Immature natural killer cell (primary cell): ENCODE measurements around the gene ARFRP1. TPM values are rescaled to one million over a fixed set of nuclear protein-coding genes. Genes with fewer than 3 reads are reported as not detected.

Source experiments
- DNase-seq, 3 donors: peaks; one replicate each; pipeline ENCODE4 v3.0.0; 2022; ENCODE audit warnings: mixed read lengths in 1 of 3
- H3K27ac Mint-ChIP-seq, 6 donors: one replicate each; pipeline ENCODE4 v1.8.0; 2020; ENCODE audit warnings: mixed read lengths in 6 of 6, mild to moderate bottlenecking in 5 of 6, inconsistent platforms in 4 of 6, moderate library complexity in 3 of 6
- H3K27me3 Mint-ChIP-seq, 3 donors: one replicate each; pipeline ENCODE4 v1.8.0; 2020 to 2021; ENCODE audit warnings: low read depth in 3 of 3, mild to moderate bottlenecking in 3 of 3, mixed read lengths in 3 of 3, moderate library complexity in 3 of 3, inconsistent platforms in 1 of 3
- H3K36me3 Mint-ChIP-seq, 3 donors: one replicate each; pipeline ENCODE4 v1.8.0; 2020; ENCODE audit warnings: mixed read lengths in 3 of 3, inconsistent platforms in 2 of 3, mild to moderate bottlenecking in 2 of 3
- H3K4me1 Mint-ChIP-seq, 2 donors: one replicate each; pipeline ENCODE4 v1.8.0; 2020; ENCODE audit warnings: inconsistent platforms in 2 of 2, mild to moderate bottlenecking in 2 of 2, mixed read lengths in 2 of 2, moderate library complexity in 1 of 2
- H3K4me3 Mint-ChIP-seq, 5 donors: one replicate each; pipeline ENCODE4 v1.8.0; 2020; ENCODE audit warnings: mild to moderate bottlenecking in 5 of 5, mixed read lengths in 5 of 5, inconsistent platforms in 3 of 5, moderate library complexity in 3 of 5
- H3K9me3 Mint-ChIP-seq, 6 donors: one replicate each; pipeline ENCODE4 v1.8.0; 2020; ENCODE audit warnings: mild to moderate bottlenecking in 6 of 6, mixed read lengths in 6 of 6, inconsistent platforms in 4 of 6, moderate library complexity in 3 of 6
- polyA plus RNA-seq, 3 donors: library from polyadenylated mRNA; unstranded; fragments of 300-500 nt; fragmentation: Illumina TruSeq; gene quantifications; one replicate each; pipeline ENCODE4 v1.2.3, GENCODE V29; 2021

Gene ARFRP1
- polyA plus RNA-seq, 3 donors from 2014 or later, result 43.0 to 72.7 (median 54.3) TPM

- peaks cover 0 to 4% (median 3%) of the 10 kb centered on the region in 3 donors for H3K36me3 Mint-ChIP-seq
- peak overlapping the region; percentile 42 to 63 (median 57) for H3K4me3 Mint-ChIP-seq
- H3K27ac Mint-ChIP-seq, result no peak overlapping the region
- peaks cover 12 to 13% of the 10 kb centered on the region in 2 donors for H3K4me1 Mint-ChIP-seq
- peaks cover 0 to 9% (median 6%) of the 10 kb centered on the region in 3 donors for H3K27me3 Mint-ChIP-seq
- H3K9me3 Mint-ChIP-seq, result no peaks in the 10 kb centered on the region
- DNase-seq, result peak; percentile 38 to 48 (median 42)
These were observed 33.0 kb upstream of the ARFRP1 start for GRCh38 chr20:63740627-63741353.

DNA sequence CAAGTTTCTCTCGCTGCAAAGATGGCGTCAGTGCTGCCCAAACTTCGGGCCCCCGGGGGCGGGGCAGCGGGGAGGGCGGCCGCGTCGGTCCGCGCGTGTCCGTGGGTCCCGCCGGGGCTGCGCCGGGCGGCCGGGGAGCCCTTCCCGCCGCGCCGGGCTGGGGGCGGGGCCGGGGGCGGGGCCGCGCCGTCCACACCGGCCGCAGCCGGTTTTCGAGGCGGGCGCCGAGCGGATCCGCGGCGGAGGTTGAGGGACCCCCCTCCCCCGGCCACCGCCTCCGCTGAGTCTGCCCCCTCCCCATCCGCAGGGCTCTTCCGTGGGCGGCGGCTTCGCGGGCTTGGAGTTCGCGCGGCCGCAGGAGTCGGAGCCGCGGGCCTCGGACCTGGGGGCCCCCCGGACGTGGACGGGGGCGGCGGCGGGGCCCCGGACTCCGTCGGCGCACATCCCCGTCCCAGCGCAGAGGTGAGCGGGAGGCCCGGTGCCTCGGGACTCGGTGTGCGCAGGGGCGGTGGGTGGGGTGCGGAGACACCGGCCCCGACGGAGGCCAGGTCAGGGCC is 32.4 kb upstream of the ARFRP1 start:
- Mint-ChIP-seq H3K4me3 (peak overlapping the region in 4 of 5 donors; percentile 47 to 63 (median 54)), H3K36me3 (peaks cover 0 to 4% (median 3%) of the 10 kb centered on the region in 3 donors), H3K27me3 (peaks cover 0 to 9% (median 6%) of the 10 kb centered on the region in 3 donors), H3K9me3 (no peaks in the 10 kb centered on the region), H3K4me1 (peaks cover 14 to 18% of the 10 kb centered on the region in 2 donors), H3K27ac (no peak overlapping the region)
- peak; percentile 49 to 67 (median 55) for DNase-seq

GRCh38 chr20:63739130-63740069 is 31.6 kb upstream of the ARFRP1 start, which contains the start of gene SLC2A4RG:
TSS of gene SLC2A4RG (plus strand) at chr20:63739776. CDS start at chr20:63739913, 137 bp downstream.
- H3K4me1 Mint-ChIP-seq, result peaks cover 14 to 18% of the 10 kb centered on the region in 2 donors
- H3K27ac Mint-ChIP-seq, result no peak within 1 kb of the TSS
- peak; percentile 63 to 70 (median 68) for DNase-seq
- peaks cover 0 to 9% (median 6%) of the 10 kb centered on the region in 3 donors for H3K27me3 Mint-ChIP-seq
- peak within 1 kb of the TSS; percentile 35 to 70 (median 60) for H3K4me3 Mint-ChIP-seq
- H3K36me3 Mint-ChIP-seq, result peaks cover 0 to 4% (median 3%) of the 10 kb centered on the region in 3 donors
- H3K9me3 Mint-ChIP-seq, result no peaks in the 10 kb centered on the region

- DNase-seq, result peak in 2 of 3 donors; percentile 36 to 47
- H3K4me1 Mint-ChIP-seq, result peaks cover 14 to 23% of the 10 kb centered on the region in 2 donors
- peaks cover 2 to 9% (median 6%) of the 10 kb centered on the region in 3 donors for H3K27me3 Mint-ChIP-seq
- no peak overlapping the region for H3K27ac Mint-ChIP-seq
- H3K4me3 Mint-ChIP-seq, result peak overlapping the region; percentile 35 to 70 (median 45)
- no peaks in the 10 kb centered on the region for H3K9me3 Mint-ChIP-seq
- H3K36me3 Mint-ChIP-seq, result peaks cover 2 to 9% (median 5%) of the 10 kb centered on the region in 3 donors
These were observed 30.9 kb upstream of the ARFRP1 start for GRCh38 chr20:63738687-63739129.

GRCh38 chr20:63737945-63738686 is 30.3 kb upstream of the ARFRP1 start:
- Mint-ChIP-seq H3K4me3 (peak overlapping the region; percentile 35 to 70 (median 45)), H3K27me3 (peaks cover 2 to 9% (median 6%) of the 10 kb centered on the region in 3 donors), H3K27ac (no peak overlapping the region), H3K9me3 (no peaks in the 10 kb centered on the region), H3K4me1 (peaks cover 14 to 24% of the 10 kb centered on the region in 2 donors), H3K36me3 (peaks cover 0 to 12% (median 6%) of the 10 kb centered on the region in 3 donors)
- peak; percentile 21 to 47 (median 30) for DNase-seq

DNA sequence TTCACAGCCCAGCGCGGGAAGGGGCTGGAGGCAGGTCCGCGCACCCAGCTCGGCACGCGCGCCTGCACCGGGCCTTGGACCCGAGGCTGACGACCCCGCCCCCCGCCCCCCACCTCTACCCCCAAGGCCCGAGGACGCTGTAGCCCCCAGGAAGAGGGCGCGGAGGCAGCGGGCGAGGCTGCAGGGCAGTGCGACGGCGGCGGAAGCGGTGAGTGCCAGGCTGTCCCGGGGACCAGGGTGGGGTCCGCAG is 29.8 kb upstream of the ARFRP1 start:
- H3K27ac Mint-ChIP-seq, result no peak overlapping the region
- H3K4me1 Mint-ChIP-seq, result peaks cover 14 to 24% of the 10 kb centered on the region in 2 donors
- peak overlapping the region; percentile 83 to 91 (median 90) for H3K4me3 Mint-ChIP-seq
- no peak for DNase-seq
- H3K36me3 Mint-ChIP-seq, result peaks cover 0 to 12% (median 6%) of the 10 kb centered on the region in 3 donors
- peaks cover 2 to 9% (median 6%) of the 10 kb centered on the region in 3 donors for H3K27me3 Mint-ChIP-seq
- H3K9me3 Mint-ChIP-seq, result no peaks in the 10 kb centered on the region

GRCh38 chr20:63736893-63737694 is 29.3 kb upstream of the ARFRP1 start:
- Mint-ChIP-seq H3K9me3 (no peaks in the 10 kb centered on the region), H3K4me3 (peak overlapping the region; percentile 83 to 91 (median 90)), H3K27ac (peak overlapping the region; percentile 89 to 94 (median 92)), H3K4me1 (peaks cover 14 to 24% of the 10 kb centered on the region in 2 donors), H3K36me3 (peaks cover 0 to 12% (median 6%) of the 10 kb centered on the region in 3 donors), H3K27me3 (peaks cover 2 to 9% (median 6%) of the 10 kb centered on the region in 3 donors)
- peak; percentile 62 to 69 (median 63) for DNase-seq

DNA sequence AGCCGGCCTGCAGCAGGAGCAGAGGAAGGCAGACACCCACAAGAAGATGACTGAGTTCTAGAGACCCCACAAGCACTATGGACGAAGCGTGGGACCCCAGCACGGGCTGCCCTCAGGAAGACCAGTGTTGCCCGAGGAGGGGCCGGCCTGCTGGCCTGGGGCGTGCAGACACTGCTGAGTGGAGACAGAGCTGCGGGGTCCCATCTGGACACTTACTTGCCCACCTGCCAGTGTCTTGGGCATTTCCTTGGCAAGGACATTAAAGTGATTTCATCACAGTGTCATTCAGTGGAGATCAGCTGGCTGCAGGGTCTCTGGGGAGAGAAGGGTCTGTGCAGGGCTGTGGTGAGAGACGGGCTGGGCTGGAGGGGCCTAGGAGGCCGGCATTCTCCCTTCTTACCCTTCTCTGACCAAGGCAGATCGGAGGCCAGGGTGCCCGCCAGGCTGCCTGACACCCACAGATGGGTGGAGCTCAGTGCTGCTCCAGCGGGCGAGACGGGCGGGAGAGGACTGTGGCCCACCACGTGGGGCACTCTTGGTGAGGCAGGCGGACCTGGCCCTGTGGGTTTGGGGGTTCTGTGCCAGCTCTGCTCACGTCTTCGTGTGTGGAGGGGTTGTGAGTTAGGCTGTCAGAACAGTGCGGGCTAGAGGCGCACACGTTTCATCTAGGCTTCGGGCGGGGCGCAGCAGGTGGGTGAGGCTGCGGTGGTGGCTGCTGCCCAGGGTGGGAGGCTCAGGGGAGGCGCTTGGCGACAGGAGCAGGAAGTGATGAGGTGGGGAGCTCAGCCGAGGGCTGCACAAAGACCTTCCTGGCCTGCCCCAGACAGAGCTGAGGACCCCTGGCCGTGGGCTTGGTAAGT is 28.3 kb upstream of the ARFRP1 start, which contains the start of gene LIME1:
Gene LIME1, plus strand, starts transcription at position 806 of the 860 bp plus-strand sequence. CDS start 886 bp downstream, outside the sequence.
- Mint-ChIP-seq H3K27me3 (peaks cover 2 to 9% (median 6%) of the 10 kb centered on the region in 3 donors), H3K9me3 (no peaks in the 10 kb centered on the region), H3K36me3 (peaks cover 0 to 12% (median 6%) of the 10 kb centered on the region in 3 donors), H3K27ac (peak within 1 kb of the TSS; percentile 89 to 94 (median 92)), H3K4me3 (peak within 1 kb of the TSS; percentile 83 to 91 (median 90)), H3K4me1 (peaks cover 14 to 24% of the 10 kb centered on the region in 2 donors)
- peak; percentile 85 to 89 (median 88) for DNase-seq

DNA sequence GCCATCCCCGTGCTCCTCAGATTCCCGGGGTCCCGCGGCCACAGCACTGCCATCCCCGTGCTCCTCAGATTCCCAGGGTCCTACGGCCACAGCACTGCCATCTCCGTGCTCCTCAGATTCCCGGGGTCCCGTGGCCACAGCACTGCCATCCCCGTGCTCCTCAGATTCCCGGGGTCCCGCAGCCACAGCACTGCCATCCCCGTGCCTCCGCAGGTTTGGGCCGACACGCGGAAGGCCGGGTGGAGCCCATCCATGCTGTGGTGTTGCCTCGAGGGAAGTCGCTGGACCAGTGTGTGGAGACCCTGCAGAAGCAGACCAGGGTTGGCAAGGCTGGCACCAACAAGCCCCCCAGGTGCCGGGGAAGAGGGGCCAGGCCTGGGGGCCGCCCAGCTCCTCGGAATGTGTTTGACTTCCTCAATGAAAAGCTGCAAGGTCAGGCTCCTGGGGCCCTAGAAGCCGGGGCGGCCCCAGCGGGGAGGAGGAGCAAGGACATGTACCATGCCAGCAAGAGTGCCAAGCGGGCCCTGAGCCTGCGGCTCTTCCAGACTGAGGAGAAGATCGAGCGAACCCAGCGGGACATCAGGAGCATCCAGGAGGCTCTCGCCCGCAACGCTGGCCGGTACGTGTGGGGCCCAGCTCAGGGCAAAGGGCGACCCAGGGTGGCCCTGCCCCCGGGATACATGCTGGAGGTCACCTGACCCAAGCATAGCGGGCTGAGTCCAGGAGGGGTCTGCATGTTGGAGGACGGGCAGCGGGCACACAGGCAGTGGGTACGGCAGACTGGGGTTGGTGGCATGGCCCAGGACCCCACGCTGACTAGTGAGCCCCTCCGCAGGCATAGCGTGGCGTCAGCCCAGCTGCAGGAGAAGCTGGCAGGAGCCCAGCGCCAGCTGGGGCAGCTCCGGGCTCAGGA is 27.4 kb upstream of the ARFRP1 start:
- no peak for DNase-seq
- Mint-ChIP-seq H3K9me3 (no peaks in the 10 kb centered on the region), H3K4me3 (peak overlapping the region in 3 of 5 donors; percentile 12 to 90 (median 45)), H3K36me3 (peaks cover 0 to 12% (median 6%) of the 10 kb centered on the region in 3 donors), H3K27ac (peak overlapping the region in 2 of 6 donors; percentile 70 to 92), H3K4me1 (peaks cover 14 to 24% of the 10 kb centered on the region in 2 donors), H3K27me3 (peaks cover 2 to 9% (median 6%) of the 10 kb centered on the region in 3 donors)

- peak overlapping the region in 2 of 6 donors; percentile 20 to 67 for H3K27ac Mint-ChIP-seq
- no peaks in the 10 kb centered on the region for H3K9me3 Mint-ChIP-seq
- peaks cover 2 to 11% (median 9%) of the 10 kb centered on the region in 3 donors for H3K27me3 Mint-ChIP-seq
- no peak for DNase-seq
- H3K4me3 Mint-ChIP-seq, result no peak overlapping the region
- peaks cover 0 to 15% (median 6%) of the 10 kb centered on the region in 3 donors for H3K36me3 Mint-ChIP-seq
- peaks cover 14 to 24% of the 10 kb centered on the region in 2 donors for H3K4me1 Mint-ChIP-seq
These were observed 26.6 kb upstream of the ARFRP1 start for GRCh38 chr20:63734111-63734945.
